ENCODE results near the gene ETS2. TPM values are rescaled to one million over a fixed set of nuclear protein-coding genes. Genes with fewer than 3 reads are reported as not detected.

ETS2 gene
- total RNA-seq, result 68.9 TPM

DNA sequence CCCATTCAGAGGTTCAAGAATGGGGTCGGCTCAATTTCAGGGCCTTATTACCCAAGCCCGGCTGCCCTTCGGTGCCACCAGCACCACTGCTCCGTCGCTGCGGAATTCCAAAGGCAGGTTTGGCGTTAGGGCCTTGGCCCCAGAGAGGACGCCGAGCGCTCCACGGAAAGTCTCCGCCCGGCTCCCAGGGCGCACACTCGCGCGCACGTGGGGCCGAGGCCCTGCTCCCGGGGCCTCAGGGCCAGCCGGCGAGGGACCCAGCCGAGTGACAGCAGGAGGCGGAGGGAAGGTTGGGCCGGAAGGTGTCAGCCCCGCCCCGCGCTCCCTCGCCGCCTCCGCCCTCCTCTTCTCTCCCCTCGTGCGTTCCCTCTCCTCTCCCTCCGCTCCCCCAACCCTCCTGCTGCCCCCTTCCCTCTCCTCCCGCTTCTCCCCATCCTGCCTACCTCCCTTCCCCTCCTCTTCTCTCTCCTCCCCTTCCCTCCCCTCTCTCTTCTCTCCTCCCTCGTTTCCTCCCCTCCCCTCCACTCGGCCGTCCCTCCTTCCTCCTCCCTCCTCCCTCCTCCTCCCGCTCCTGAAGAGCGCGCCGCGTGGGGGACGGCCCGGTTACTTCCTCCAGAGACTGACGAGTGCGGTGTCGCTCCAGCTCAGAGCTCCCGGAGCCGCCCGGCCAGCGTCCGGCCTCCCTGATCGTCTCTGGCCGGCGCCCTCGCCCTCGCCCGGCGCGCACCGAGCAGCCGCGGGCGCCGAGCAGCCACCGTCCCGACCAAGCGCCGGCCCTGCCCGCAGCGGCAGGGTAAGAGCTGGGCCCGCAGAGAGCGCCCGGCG lies at the start of gene ETS2:
TSS of gene ETS2 (plus strand) at position 602 of the 825 bp plus-strand sequence. CDS start 4,106 bp downstream, outside the sequence.
- peak; percentile 94 for DNase-seq

DNA sequence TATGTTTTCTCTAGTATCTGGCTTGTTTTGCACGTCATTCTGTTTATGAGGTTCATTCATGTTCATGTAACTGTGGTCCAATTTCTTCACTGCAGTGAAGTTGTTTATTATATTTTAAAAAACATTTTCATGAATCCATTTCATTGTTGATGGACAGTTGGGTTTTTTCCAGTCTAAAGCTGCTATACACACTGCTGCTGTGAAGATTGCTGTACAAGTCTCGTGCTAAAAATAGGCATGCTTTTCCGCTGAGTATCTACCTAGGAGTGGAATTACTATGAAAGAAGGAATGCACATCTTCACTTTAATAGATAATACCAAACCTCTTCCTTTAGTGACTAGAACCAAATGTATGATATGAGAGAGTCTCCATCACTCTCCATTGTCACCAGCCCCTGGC lies 49.0 kb upstream of the ETS2 start:
- peak; percentile 71 for DNase-seq

DNA sequence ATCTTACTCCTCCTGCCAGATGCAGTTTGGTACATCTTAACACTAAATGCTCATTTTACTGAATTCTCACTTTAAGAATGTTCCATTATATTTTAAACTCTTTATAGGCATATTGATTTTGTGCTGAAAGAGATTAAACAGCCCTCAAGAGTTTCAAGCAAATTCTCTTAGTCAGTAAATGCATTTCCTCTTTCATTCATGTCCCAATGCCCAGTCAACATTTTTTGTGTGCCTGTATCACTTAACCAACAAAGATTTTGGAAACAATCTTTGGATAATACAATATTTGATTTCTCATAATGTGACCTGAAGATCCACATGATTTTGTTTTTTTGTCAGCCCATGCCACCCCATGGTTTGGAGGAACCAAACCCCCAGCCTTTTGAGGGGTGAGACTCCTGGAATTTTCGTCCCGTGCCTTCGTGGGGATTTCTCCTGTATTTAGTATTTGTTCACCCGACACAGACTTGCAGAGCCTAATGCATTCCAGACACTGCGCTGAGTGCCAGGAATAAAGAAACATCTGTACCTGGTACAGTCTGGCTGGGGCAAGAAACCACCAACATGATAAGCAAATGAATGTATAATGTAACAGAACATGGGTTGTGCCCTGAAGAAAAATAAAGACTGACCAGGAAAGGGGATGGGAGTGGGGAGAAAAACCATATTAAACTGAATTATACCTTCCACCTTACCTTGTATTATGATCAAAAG lies 47.1 kb upstream of the ETS2 start:
- DNase-seq, result no peak

GRCh38 chr21:38759413-38759812 lies 46.3 kb upstream of the ETS2 start:
- DNase-seq, result no peak

- DNase-seq, result no peak
Measured at GRCh38 chr21:38760017-38760761, 45.5 kb upstream of the ETS2 start.

GRCh38 chr21:38760762-38761155 lies 45.0 kb upstream of the ETS2 start:
- no peak for DNase-seq

- no peak for DNase-seq
Measured at GRCh38 chr21:38761531-38761930, 44.2 kb upstream of the ETS2 start.

GRCh38 chr21:38765056-38765455 lies 40.7 kb upstream of the ETS2 start:
- DNase-seq, result no peak

- DNase-seq, result no peak
Measured at GRCh38 chr21:38766987-38767722, 38.6 kb upstream of the ETS2 start.

GRCh38 chr21:38768471-38769063 lies 37.2 kb upstream of the ETS2 start:
- DNase-seq, result peak; percentile 48

DNA sequence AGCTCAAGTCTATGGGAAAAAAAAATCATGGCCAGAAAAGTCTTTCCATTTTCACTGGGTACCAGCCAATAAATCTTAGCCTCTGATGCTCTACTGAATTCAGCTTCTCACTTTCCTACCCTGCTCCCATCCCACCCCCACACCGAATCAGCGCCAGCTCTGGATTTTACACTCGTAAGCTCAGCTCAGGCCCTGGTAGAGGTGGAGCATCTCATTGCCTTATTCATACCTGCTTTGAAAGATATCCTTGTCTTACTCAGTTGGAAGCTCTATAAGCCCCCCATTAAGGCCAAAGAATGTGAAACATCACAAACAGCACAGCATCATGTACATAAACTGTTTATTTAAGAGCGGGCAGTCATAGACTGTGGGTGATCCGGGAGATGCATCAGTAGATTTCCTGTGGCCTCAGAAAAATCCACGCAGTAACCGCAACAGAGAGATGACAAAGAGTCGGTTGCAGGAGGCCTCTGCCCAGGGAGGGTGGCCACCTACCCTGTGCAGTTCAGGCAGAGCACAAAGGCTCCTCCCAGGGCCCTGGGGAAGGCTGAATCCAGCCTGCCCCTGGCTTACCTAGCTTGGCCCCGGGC lies 36.4 kb upstream of the ETS2 start:
- DNase-seq, result peak; percentile 45

GRCh38 chr21:38770660-38771059 lies 35.1 kb upstream of the ETS2 start:
- no peak for DNase-seq

GRCh38 chr21:38771536-38771935 lies 34.2 kb upstream of the ETS2 start:
- no peak for DNase-seq

DNA sequence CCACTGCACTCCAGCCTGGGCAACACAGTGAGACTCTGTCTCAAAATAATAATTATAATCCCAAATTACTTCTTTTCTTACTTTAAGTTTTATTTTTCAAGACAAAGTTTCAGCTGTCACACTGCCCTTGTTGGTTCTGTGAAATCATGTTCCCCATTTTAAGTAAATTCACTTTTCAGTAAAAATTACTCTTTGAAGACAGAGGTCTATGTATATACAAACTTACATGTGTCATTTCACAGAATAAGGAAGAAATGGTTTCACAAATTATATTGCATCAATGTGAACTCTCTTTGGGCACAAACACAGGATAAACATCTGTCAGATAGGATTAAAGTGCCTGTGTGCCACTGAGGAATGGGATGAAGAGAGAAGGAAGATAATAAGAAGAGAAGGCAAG lies 33.1 kb upstream of the ETS2 start:
- no peak for DNase-seq

DNA sequence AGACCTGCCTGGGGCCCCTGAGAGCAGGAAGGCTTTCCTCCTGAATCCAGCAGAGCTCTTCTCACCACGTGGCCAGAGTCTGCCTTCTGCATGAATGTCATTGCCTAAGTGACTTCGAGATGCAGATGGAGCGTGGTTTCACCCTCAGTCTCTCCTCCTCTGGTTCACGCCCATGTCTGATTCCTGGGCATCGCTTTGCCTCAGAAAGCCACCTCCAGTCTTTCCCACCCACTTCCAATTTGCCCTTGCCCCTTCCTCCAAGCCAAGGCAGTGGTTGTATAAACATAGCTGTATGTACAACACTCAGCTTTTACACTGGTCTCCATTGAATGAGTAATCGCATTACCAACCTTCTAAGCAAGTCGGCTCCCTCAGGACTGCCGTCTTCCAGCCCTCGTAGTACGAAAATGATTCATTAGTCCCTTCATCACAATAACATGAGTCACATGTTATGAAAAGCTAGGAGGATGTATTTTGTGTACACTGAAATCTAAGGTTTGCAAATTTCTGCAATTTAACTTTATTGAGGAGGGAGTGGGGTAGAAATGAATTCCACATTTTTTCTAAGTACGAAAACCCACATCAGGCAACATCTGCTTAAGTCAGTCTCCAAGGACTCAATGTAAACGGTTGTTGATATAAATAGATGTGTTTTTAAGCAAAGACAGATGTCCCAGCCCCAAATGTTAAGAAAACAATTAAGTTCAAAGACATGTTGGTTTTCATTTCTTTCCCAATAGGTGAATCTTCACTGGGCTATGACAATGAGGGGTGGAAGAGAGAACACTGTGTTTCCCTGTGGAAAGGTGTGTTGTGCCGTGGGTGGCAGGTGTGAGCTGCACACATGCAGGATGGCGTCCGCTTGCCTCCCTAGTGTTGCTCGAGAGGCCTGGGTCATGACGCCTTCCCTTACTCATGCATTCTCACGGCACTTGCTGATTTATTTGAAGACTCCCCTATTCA lies 32.3 kb upstream of the ETS2 start:
- peak; percentile 68 for DNase-seq

GRCh38 chr21:38774152-38774551 lies 31.6 kb upstream of the ETS2 start:
- no peak for DNase-seq

DNA sequence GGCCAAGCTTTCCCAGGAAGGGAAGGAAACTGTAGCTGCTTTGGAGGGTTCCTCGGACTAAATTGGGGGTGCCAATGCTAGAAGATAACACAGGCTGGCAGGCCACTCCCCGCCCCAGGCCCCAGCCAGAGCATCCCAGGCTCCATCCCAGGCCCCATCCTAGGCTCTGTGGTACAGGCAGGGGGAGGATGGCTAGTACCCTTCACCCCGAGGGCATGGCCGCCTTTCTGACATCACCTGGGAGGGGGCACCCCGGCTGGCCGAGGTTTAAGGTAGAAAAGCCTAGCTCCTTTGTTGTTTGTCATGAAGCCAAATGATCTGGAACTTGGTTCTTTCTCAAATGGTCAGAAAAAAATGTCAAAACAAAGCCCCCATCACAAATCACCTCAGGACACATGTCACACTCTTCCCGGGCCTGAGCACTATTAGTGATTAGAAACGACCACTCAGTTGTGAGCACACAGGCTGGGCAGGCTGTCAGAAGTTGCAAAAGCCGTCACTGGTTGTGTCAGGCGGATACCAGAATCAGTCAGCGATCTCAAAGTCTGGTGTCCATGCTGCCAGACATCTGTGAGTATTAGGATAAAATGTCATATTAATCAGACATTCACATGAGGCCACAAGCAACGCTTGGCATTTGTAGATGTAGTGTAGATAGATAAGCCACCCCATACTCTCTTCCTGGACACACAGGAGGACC lies 31.0 kb upstream of the ETS2 start:
- DNase-seq, result no peak

- DNase-seq, result no peak
Measured at GRCh38 chr21:38775733-38776132, 30.0 kb upstream of the ETS2 start.

DNA sequence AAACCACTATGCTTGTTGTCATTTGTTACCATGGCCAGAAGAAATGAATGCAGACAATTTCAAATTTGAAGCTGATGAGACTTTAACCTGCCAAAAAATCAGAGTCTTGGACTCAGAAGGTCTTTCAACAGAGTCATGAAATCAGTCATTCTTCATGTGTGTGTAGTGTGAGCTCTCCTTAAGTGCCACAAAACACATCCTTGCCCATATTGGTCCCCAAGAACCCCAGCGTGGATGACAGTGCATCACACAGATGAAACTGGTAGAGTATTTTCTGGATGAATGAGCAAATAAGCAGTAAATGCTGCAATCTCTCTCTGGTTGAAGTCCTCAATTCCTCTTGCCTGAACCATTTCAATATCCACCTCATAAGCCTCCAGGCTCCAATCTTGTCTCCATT lies 28.7 kb upstream of the ETS2 start:
- no peak for DNase-seq

- no peak for DNase-seq
Measured at GRCh38 chr21:38777531-38777930, 28.2 kb upstream of the ETS2 start.
